Activated CD4-positive, alpha-beta T cell treated with anti-CD3 and anti-CD28 coated beads, Interleukin-2, amount 50 U/mL, for 16 hours (primary cell): ENCODE data around the gene YTHDF2.
A peak's percentile ranks its signal among the peaks of the same experiment; 100 is the strongest.
"Not testable (repeated sequence)": the region's sequence is repeated elsewhere in the genome, so short reads cannot be mapped to it uniquely, and the experiment has no call there.

Source experiments
- DNase-seq: peaks from one replicate; pipeline ENCODE4 v3.0.0-alpha.2; 2020

Gene YTHDF2

GRCh38 chr1:28736450-28737306 is at the start of gene YTHDF2:
Gene YTHDF2 (plus strand): TSS chr1:28736940. CDS start chr1:28737121, 181 bp downstream.
- DNase-seq: peak; percentile 98

GRCh38 chr1:28691627-28692026 is 45.1 kb upstream of the YTHDF2 start:
- not testable (repeated sequence) for DNase-seq

GRCh38 chr1:28703629-28704028 is 33.1 kb upstream of the YTHDF2 start:
- DNase-seq: no peak

- DNase-seq: no peak
Observed at GRCh38 chr1:28716336-28716735, 20.4 kb upstream of the YTHDF2 start.

DNA sequence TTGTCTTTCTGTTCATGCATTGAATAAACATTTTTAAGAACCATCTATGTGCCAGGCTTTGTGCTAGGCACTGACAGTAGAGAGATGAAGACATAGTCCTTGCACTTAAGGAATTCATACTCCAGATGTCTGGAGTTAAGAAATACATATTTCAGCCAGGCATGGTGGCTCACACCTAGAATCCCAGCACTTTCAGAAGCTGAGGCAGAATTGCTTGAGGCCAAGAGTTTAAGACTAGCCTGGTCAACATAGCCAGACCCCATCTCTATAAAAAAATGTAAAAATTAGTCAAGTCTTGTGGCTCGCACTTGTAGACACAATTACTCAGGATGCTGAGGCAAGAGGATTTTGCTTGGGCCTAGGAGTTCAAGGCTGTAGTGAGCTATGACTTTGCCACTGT is 18.6 kb upstream of the YTHDF2 start:
- no peak for DNase-seq

- no peak for DNase-seq
Observed at GRCh38 chr1:28718586-28719331, 18.0 kb upstream of the YTHDF2 start.

- no peak for DNase-seq
Observed at GRCh38 chr1:28719332-28719619, 17.5 kb upstream of the YTHDF2 start.

DNA sequence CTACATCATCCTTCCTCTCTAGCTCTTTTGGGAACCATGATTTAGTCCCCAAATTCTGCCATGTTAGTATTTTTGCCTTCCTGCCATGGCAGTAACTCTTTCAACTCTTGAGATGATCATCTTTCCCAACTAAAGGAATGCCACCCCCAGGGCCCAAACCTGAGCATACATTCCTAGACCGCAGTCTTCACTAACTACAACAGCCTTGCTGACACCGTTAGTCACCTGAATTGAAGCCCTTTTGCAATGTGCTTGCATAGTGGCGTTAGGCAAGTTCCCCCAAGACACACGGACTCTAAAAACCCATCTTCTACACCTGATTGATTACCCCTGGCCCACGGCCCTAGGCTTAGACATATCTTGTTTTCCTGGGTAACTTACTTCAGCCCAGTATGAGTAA is 16.4 kb upstream of the YTHDF2 start:
- DNase-seq: no peak

GRCh38 chr1:28721927-28722326 is 14.8 kb upstream of the YTHDF2 start:
- not testable (repeated sequence) for DNase-seq

GRCh38 chr1:28725365-28725764 is 11.4 kb upstream of the YTHDF2 start:
- DNase-seq: not testable (repeated sequence)

DNA sequence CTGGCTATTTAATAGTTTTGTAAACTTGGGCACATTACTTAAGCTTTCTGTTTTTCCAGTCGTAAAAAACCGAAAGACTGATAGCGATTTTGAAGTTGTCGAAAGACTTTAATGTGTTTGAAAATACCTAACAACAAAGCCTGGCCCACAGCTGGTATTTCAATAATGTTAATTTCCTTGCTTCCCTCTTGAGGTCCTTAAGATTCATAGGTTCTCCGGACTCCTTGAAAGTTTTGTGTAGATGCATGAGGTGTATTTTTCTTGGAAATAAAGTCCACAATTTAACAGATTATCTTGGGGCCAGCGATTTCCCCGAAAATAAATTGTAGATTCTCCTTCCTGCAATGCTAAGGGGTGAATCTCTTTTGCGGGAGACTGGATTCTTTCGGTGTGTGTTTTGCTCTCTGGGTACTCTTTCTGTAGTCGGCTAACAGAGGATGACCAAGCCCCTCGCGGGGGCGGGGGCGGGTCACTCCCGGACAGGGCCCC is 735 bp upstream of the YTHDF2 start:
- no peak for DNase-seq

- peak; percentile 36 for DNase-seq
Observed at GRCh38 chr1:28737307-28738132, 780 bp downstream of the YTHDF2 start.

DNA sequence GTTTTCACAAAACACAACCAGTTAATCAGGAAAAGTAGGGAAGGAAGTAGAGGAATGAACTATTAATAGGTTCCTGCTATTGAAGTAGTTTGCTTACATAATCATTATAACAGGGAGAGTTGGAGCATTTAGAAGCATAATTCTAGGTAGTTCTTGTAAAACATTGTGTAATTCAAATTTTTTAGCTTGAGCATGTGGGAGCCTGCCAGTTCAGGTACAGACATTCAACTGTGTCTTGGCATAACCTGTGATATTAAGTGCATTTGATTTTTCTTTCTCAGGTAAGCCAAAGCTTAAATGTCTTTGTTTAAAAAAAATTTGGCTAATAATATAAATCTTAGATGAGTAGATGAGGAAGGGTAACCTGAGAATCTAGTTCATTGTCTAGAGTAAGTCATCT is 3.4 kb downstream of the YTHDF2 start:
- DNase-seq: no peak

- DNase-seq: peak; percentile 62
Observed at GRCh38 chr1:28744184-28744583, 7.4 kb downstream of the YTHDF2 start.

DNA sequence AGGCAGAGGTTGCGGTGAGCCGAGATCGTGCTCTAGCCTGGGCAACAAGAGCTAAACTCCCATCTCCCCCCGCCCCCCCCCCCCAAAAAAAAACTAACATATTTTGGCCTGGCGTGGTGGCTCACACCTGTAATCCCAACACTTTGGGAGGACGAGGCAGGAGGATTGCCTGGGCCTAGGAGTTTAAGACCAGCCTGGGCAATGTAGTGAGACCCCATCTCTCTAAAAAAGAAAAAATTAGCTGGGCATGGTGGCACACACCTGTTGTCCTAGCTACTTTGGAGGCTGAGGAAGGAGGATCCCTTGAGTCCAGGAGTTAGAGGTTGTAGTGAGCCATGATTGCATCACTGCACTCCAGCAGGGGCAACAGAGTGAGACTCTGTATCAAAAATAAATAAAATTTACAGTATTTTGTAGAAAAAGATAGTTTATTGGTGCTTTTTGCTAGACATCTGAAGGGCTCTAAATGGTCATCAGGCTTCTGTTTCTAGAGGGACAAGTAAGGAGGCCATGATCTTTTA is 9.0 kb downstream of the YTHDF2 start:
- DNase-seq: no peak

DNA sequence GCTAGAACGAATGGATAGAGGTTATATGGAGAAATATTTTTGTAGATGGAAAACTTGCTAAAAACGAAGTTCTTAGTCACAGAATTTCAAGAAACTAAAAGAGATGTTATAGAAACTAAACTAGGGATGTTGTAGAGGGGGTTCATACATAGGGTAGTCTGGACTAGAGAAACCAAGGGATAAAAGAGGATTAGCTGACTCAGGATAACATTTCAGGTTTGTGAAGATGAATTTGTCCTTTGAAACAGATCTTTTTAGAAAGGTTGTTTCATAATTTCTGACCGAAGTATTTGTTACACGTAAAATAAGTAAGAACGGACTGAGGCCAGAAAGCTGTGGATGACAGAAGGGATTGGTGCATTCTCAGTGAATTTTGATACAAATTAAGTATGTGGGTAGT is 13.6 kb downstream of the YTHDF2 start:
- DNase-seq: no peak

DNA sequence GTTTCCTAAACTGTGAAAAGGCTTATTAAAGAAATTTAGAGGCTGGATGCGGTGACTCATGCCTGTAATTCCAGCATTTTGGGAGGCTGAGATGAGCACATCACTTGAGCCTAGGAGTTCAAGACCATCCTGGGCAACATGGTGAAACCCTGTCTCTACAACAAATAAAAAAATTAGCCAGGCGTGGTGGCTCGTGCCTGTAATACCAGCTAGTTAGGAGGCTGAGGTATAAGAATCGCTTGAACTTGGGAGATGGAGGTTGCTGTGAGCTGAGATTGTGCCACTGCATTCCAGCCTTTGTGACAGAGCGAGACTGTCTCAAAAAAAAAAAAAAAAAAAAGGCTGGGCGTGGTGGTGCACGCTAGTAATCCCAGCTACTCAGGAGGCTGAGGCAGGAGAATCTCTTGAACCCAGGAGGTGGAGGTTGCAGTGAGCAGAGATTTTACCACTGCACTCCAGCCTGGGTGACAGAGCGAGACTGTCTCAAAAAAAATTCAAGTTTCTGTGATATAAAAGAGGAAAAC is 14.1 kb downstream of the YTHDF2 start:
- not testable (repeated sequence) for DNase-seq

DNA sequence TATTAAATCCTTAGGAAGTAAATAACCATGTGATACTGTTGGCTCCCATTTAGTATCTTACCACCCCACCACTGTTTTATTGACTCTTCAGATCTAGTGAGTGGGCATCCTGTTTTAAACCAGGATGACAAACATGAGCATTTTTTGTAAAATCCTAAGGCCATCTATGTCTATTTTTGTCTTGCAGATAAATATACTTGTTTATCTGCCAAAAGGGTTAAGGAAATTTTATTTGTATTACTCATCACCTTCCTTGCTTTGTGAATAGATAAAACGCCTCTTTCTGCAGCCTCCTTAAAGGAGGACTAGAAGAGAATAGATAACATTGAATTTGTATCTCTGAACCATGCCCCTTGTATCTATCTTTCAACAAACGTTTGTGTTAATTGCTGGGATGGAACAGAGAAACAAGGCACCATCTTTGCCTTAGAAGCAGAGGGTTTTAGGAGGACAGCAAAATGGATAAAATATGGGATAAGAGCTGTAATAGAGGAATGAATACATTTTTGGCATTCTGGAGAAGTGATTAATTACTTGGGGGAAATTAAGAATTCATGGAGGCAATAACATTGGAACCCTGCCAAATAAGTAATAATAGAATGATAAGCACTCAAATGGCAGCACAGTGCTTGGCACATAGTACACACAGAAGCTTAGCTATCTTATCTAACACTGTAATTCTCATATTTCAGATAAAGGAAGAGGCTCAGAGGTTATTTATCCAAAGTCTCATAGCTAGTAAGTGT is 14.7 kb downstream of the YTHDF2 start:
- DNase-seq: no peak

GRCh38 chr1:28755701-28756100 is 19.0 kb downstream of the YTHDF2 start:
- DNase-seq: no peak

DNA sequence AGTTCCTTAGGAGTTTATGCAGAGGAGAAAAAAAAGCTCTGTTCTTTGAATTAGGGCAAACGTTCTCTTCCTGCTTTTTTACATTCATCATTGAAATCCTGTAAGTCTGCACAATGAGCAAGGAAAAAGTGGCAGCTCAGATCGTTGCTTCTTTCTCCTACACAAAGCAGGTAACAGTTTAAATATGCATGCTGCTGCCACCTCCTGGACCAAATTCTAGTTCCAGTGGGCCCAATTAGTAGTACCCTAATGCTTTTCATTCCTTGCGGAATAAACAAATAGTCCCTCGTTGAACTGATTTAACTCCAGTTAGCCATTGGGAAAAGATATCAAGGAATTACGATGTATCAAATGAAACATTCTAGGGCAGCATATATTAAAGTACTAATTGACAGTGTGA is 20.1 kb downstream of the YTHDF2 start:
- no peak for DNase-seq

DNA sequence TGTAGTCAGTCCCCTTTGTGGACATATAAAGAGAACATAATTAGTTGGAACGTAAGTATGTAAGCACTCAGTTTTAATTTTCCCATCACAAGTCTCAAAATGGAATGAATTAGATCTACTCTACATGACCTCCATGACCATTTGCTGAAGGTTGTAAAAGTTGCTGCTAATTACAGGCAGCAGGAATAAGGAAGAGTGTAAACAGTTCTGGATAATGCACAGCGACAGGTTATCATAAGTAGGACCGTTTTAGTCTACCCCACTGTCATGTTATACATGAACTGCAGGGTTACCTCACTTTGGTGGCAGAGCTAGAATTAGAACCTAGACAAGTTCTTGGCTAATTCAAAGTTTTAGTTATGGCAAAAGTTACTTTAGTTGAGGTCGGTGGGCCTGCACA is 21.7 kb downstream of the YTHDF2 start:
- DNase-seq: no peak

DNA sequence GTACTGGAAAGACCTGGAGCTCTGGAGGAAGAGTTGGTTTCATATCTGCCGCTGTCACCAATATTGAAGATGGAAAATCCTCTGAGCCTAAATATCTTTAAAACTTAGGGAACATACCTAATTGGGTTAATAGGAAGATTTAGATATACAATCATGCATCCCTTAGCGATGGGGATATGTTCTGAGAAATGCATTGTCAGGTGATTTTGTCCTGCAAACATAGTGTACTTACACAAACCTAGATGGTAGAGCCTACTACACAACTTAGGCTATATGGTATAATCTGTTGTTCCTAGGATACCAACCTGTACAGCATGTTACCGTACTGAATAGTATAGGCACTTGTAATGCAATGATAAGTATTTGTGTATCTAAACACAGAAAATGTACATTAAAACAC is 22.5 kb downstream of the YTHDF2 start:
- DNase-seq: no peak
